GM18873 (cell line): ENCODE results near the gene AK6.
A peak's percentile ranks its signal among the peaks of the same experiment; 100 is the strongest.
"Not testable (repeated sequence)": the region's sequence is repeated elsewhere in the genome, so short reads cannot be mapped to it uniquely, and the experiment has no call there.

Source experiments
- ATAC-seq: cut with Tn5 transposase; IDR thresholded peaks from one replicate; pipeline ENCODE4 v1.9.1; 2021; ENCODE audit warnings: mild to moderate bottlenecking, moderate library complexity, moderate number of reproducible peaks; ENCODE audit not compliant: unreplicated experiment, low FRiP score

Gene AK6

DNA sequence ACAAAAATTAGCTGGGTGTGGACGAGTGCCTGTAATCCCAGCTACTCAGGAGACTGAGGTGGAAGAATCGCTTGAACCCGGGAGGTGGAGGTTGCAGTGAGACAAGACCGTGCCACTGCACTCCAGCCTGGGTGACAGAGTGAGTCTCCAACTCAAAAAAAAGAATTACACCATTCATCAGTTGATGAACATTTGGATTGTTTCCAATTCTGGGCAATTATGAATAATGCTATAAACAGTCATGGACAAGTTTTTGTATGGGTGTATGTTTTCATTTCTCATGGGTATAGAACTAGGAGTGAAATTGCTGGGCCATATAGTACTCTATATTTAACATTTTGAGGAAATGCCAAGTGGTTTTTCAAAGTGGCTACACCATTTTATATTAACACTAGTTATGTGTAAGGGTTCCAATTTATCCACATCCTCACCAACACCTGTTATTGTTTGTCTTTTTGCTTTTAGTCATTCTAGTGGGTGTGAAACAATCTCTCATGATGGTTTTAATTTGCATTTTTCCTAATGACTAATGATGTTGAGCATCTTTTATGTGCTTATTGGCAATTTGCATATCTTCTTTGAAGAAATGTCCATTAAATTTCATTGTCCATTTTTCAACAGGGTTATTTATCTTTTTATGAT lies 27.7 kb downstream of the AK6 start:
- ATAC-seq: no peak

DNA sequence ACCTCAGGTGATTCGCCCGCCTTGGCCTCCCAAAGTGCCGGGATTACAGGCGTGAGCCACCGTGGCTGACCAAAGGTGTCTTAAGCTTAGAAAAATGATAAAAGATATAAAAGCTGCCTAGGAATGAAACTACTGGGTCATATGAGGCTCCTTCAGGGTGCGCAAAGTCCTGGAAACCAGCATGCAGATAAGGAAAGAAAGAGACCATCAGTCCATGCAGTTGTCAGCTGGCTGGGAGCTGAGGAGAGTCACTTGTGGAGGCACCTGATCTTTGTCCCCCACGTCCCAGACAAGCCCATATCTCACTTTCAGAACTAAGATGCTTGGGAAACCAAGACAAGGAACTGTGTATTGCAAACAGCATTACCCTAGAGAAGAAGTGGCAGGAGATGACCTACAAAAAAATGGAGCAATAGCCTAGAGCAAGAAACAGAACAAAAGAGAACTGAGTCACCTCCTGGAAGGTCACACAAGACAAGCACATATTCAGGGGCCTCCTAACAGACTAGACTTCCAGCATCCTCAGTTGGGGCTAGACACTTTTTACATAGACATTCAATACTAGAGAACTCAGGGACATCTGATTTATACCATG lies 33.9 kb downstream of the AK6 start:
- no peak for ATAC-seq

DNA sequence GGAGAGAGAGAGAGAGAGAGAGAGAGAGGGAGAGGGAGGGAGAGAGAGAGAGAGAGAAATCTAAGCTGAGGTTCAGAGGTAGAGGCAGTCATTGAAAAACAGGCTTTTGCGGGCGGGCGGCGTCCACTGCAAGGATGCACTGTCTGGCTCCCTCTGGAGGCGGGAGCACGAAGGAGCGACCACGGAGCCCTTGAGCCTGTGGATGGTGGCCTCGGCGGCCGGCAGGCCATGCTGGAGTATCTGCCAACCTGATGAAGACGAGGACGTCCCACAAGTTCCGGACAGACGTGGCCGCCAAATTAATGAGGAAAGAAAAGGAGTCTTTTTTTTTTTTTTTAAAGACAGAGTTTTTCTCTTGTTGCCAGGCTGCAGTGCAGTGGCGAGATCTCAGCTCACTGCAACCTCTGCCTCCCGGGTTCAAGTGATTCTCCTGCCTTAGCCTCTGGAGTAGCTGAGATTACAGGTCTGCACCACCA lies 34.5 kb downstream of the AK6 start:
- ATAC-seq: peak; percentile 46

DNA sequence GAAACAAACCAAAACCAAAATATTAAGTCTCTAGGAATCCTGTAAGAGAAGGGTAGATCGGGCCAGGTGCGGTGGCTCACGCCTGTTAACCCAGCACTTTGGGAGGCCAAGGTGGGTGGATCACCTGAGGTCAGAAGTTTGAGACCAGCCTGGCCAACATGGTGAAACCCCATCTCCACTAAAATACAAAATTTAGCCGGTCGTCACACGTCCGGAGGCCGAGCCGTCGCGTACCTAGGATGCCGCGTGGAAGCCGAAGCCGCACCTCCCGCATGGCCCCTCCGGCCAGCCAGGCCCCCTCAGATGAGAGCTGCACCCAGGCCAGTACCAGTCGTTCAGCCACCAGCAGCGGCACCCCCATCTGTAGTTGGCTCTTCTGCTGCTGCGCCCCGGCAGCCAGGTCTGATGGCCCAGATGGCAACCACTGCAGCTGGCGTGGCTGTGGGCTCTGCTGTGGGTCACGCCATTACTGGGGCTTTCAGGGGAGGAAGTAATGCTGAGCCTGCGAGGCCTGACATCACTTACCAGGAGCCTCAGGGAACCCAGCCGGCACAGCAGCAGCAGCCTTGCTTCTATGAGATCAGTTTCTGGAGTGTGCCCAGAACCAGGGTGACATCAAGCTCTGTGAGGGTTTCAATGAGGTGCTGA lies 35.5 kb downstream of the AK6 start:
- not testable (repeated sequence) for ATAC-seq

DNA sequence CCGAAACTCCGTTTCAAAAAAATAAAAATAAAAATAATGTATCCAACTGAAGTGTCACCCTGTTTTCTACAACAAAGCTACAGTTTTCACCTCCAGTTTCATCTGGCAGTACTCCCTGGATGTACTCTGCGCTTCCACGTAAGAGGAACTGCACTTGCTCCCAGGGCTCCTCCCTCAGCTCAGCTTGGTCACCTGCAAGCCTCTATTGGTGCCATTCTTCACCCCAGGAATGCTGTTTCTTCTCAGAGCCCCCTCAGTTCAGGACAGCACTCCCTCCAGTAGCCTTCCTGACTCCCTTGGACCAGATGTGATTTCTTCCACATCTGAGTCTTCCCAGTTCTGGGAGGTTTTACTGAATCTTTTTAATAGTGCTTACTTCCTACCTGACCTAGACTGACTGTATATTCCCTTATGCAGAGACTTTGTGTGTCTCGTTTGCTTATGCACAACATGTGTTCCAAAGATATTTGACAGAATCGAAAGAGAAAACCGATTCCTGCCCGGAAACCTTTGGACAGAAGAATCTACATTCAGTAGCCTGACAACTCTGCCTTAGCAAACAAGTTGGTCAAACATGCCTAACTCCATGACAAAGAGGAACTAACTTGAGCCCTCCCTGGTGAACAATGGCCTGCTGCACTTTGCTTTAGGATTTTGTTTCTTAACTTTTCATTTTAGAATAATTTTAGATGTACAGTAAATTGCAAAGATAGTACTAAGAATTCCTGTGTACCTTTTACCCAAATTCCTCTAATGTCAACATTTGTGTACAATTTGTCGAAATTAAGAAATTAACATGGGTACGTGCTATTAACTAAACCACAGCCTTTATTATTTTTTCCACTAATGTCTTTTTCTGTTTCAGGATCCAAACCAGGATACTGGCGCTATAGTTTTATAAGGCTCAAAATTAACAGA lies 37.5 kb downstream of the AK6 start:
- ATAC-seq: no peak

DNA sequence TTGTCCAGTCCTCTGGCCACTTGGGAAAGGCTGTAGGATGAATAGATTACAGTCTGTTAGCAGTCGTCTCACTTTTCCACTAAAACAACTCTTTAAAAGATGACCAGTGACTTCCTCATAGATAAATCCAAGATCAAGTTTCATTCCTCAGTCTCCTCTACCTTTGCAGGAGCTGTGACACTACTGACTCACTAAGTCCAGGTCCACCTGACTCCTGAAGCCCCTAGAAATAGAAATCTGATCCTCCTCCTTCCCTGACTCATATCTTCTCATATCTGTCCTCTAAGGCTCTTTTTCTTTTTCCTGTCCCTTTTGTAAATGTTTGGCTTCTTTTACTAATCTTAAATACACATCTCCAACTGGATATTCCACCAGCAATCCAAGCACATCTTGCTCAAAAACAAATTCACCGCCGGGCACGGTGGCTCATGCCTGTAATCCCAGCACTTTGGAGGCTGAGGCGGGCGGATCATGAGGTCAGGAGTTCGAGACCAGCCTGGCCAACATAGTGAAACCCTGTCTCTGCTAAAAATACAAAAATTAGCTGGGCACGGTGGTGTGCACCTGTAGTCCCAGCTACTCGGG lies 39.3 kb downstream of the AK6 start:
- ATAC-seq: no peak

DNA sequence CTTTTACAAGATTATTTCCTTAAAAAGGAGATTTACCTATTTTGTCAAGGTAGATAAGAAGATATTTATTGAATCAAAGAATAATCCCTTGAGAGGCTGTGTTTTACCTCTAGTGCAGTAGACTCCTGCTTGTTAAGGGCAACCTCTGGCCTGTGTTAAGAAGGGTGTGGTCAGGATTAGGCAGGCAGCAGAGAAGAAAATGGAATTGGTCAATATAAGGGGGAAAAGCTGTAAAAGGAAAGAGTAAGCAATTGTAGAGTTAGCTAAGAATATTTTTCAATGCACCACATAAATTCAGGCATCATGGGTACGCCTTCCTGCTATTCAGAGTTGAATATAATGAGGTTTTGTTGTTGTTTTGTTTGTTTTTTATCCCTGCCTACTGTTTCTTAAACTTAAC lies 43.0 kb downstream of the AK6 start:
- no peak for ATAC-seq

DNA sequence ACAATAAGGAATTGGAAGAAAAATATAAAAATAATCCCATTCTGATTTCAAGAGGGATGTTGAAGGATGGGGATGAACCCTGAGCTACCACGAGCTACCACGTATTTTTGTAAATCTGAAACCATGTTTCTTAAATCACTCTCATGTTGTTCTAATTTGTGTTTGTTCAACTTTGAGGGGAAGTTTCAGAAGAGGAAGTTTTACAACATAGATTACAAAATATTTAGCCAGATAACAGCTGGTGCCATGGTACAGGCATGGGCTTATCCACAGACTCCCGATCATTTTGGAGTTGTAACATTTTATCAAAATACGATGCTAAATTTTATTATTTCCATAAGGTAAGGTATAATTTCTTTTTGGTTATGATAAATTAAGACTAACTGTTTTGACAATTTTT lies 51.9 kb downstream of the AK6 start:
- no peak for ATAC-seq

DNA sequence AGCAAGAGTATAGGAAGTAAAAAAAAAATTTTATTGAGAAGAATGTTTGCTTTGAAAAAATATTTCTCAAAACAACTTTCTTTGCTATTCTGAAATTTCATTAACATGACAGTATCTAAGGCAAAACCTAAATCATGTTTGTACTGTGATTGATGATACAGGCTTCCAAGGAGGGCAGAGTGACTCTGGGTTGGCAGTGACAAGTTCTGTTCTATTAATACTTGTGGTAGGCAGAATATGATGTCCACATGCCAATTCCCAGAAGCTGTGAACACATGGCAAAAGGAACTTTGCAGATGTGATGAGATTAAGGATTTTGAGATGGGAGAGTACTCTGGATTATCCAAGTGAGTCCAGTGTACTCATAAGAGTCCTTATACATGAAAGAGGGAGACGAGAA lies 53.3 kb downstream of the AK6 start:
- no peak for ATAC-seq

DNA sequence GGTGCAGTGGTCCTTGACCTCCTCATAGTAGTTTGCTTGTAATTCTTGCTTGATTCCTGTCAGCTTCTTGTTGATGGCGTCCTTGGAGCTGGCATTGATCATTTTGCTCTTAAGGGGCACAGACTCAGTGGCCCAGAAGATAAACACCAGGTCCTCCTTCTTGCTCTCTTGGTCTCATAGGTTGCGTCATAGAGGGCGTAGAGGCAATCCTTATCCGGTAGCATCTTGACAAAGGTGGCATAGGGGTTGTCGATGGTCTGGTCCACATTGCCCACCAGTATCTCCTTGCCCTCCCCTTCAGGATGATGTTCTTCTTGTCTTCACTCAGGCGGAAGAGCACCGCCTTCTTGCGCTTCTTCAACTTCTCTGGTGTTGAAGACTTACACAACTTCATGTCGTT lies 55.9 kb downstream of the AK6 start:
- ATAC-seq: no peak

DNA sequence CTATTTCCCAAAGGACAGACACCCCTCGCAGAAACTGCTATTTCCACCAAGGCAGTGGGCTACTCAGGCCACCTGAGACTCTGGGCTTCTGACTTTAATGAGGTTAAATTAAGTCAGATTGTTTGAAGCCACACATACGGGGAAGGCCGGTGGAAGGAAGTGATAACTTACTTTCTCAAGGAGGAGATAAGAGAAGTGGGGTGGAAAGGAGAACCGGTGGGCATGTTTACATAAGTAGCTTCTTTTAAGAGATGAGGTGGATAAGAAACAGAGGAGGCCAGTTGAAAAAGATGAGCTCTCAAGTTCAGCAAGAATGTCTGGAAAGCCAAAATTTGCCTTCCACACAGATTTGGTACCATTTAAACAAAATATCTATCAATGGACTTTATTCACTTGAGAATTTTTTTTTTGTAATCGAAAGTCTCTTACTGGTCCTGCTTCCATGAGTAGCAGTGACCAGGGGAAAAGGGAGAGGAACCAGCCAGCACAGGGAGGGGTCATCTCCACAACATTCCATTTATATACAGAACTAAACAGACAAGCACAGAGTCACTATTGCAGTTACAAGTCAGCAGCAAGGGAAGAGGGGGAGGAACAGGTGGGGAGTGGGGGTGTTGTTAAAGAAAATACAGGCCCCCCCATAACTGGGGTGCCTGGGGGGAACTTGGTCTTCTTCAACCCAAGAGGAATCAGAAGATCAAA lies 56.7 kb downstream of the AK6 start:
- no peak for ATAC-seq

DNA sequence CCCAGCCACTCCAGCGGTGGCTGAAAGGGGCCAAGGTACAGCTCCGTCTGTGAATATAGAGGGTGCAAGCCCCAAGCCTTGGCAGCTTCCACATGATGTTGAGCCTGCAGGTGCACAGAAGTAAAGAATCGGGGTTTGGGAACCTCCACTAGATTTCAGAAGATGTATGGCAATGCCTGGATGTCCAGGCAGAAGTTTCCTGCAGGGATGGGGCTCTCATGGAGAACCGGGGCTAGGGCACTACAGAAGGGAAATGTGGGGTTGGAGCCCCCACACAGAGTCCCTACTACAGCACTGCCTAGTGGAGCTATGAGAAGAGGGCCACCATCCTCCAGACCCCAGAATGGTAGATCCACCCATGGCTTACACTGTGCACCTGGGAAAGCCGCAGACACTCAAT lies 59.9 kb downstream of the AK6 start:
- ATAC-seq: no peak

DNA sequence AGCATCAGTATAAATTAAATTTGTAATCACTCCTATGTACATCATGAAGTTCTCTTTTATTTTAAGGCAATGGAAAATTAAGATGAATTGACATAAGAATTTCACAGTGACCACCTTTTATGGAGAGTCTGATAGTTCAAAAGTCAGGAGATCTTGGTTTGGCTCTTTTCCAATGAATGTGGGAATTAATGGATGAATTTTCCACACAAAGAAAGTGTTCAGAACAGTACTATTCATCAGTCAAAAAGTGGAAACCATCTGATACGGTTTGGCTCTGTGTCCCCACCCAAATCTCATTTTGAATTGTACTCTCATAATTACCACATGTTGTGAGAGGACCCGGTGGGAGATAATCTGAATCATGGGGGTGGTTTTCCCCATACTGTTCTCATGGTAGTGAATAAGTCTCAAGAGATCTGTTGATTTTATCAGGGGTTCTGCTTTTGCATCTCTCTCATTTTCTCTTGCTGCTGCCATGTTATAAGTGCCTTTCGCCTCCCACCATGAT lies 61.2 kb downstream of the AK6 start:
- ATAC-seq: no peak

DNA sequence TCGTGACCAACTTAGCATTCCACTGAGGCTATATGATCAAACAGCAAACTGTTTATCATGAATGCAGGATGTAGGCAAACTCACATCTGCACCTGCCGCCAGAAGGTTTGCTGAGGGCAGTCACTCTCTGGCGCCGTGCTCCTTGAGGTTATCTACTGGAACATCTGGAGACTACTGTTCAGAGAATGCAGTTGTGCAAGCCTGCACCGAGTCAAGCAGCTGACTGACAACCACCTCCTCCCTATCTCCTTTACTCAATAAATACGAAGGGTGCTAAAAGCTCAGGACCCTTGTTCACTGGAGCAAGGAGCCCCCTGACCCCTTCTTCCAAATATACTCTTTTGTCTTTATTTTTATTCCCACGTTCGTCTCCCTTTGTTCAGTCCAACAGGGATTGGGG lies 63.8 kb downstream of the AK6 start:
- no peak for ATAC-seq
